GM21360 (cell line): ENCODE measurements around the gene PCBP3.

Experiments
- ATAC-seq: cut with Tn5 transposase; IDR thresholded peaks from one replicate; pipeline ENCODE4 v1.9.1; 2021; ENCODE audit warnings: mild to moderate bottlenecking, moderate library complexity; ENCODE audit not compliant: unreplicated experiment

Gene PCBP3

DNA sequence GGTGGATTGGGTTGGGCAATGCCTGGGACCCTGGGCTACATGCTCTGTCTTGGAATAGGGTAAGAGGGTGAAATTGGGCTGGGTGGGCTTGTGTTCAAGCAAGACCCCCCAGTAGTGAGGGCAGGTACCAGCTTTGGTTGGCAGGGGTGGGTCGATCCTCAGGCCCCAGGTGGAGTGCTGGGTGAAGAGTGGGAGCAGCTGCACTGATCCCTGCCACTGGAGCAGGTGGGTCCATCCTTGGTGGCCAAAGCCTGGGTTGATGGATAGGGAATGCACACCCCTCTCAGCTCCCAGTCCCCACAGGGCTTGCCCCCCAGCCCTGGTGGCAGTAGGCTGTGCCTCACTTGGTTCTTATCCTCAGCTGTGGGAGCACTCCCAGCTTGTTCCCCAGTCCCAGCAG is 135.2 kb downstream of the PCBP3 start:
- no peak for ATAC-seq

GRCh38 chr21:45779226-45779625 is 135.7 kb downstream of the PCBP3 start:
- ATAC-seq: no peak

- ATAC-seq: no peak
Measured at GRCh38 chr21:45780647-45781046, 137.1 kb downstream of the PCBP3 start.

DNA sequence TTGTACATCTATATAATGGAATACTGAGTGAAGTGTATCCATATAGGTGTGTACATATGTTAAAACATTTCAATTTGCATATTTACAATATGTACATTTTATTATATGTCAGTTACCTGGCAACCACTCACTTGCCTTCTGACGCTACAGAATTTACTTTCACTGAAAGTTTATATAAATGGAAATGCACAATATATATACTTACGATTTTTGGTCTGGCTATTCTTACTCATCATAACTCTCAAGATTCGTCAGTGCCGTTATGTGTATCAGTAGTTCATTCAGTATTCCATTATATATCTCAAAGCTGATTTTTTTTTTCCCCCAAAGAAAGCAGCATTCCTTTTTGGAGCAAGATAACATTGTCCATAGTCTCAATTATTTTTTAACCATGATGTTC is 138.2 kb downstream of the PCBP3 start:
- ATAC-seq: no peak

- no peak for ATAC-seq
Measured at GRCh38 chr21:45786660-45787059, 143.1 kb downstream of the PCBP3 start.

- no peak for ATAC-seq
Measured at GRCh38 chr21:45787371-45787770, 143.8 kb downstream of the PCBP3 start.

- no peak for ATAC-seq
Measured at GRCh38 chr21:45788198-45788597, 144.7 kb downstream of the PCBP3 start.

- no peak for ATAC-seq
Measured at GRCh38 chr21:45788637-45789506, 145.3 kb downstream of the PCBP3 start.

- ATAC-seq: no peak
Measured at GRCh38 chr21:45790427-45790826, 146.9 kb downstream of the PCBP3 start.

- ATAC-seq: no peak
Measured at GRCh38 chr21:45791562-45792418, 148.3 kb downstream of the PCBP3 start.

DNA sequence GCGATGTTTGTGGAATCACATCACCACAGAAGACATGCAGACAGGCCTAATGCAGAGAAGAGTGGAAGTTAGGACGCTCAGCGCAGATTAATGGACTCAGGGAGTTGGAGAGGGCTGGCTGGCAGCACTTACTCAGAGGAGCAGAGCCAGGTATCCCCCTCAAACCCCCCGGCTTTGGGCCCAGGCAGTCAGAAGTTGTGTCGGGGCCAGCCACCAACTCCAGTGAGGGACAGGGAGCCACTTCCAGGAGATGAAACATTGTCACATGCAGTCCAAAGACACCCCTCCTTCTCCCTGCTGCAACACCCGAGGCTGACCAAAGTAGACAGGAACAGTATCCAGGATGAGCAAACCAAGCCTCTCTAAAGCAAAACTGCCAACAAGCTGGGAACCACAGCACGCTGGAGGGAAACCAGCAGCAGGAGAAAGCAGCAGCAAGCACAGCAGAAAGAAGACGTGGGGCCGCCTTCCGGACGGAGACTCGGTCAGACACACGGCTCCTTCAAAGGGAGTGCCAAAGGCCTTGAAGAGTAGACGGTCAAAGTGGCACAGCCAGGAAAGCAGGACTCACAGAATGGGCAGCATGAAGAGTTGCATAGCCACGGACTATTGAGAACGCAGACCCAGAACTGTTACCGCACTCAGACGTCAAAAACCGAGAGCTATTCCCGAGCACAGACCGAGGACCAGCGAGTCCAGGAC is 149.3 kb downstream of the PCBP3 start:
- no peak for ATAC-seq

GRCh38 chr21:45794027-45794426 is 150.5 kb downstream of the PCBP3 start:
- no peak for ATAC-seq

DNA sequence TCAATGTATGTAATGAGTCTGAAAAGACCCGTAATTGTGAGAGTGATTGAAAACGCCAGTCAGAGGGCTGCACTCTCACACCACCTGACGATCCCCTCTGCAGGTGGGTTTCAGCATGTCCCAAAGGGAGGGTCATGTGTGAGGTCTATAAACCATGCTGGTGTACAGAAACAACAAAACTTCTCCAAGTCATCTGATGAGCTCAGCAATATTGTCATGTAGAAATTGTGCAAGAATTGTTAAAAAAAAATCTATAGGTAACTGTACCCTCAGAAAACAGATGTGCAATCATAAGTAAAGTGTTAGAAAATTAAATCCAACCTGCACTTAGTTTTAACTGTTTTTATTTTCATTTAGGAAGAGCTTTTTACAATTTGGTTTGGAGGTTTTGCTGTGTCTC is 152.5 kb downstream of the PCBP3 start:
- ATAC-seq: no peak

DNA sequence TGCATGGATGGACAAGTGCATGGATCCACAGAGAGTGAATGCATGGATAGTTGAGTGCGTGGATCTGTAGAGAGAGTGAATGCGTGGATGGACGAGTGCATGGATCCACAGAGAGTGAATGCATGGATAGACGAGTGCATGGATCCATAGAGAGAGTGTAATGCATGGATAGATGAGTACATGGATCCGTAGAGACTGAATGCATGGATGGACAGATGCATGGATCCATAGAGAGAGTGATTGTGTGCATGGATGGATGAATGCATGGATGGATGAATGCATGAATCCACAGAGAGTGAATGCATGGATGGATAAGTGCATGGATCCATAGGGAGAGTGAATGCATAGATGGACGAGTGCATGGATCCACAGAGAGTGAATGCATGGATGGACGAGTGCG is 153.8 kb downstream of the PCBP3 start:
- no peak for ATAC-seq

- no peak for ATAC-seq
Measured at GRCh38 chr21:45799765-45800338, 156.3 kb downstream of the PCBP3 start.

DNA sequence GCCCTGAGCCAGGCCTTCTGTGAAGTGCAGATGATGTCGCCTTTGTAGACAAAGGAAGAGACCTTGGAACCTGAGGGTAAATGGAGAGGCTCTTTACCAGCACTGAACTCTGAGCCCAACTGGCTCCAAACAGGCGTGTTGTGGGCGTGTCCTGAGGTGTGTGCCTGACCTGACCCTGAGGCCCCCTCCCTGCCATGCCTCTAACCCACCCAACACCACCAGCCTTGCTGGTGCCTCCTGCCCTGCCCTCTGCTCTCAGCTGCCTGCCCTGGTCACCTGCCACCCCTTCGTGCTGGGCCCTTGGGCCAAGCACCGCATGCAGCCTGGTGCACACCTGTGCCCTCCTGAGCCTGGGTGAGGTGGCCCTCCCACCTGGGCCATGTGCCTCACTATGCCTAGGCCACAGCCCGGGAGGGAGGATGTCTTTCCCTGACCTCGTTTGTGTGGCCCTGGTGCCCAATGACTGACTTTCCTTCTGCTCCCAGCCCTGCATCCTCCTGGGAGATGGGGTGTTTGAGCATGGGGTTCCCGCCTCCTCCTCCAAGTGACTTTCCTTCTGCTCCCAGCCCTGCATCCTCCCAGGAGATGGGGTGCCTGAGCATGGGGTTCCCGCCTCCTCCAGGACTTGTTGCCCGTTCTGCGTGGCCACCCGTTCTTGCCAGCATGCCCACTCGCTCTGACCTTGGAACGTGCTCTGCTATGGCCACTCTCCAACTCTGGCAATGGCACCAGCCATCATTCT is 157.0 kb downstream of the PCBP3 start:
- no peak for ATAC-seq

GRCh38 chr21:45801129-45801964 is 157.8 kb downstream of the PCBP3 start:
- ATAC-seq: no peak

DNA sequence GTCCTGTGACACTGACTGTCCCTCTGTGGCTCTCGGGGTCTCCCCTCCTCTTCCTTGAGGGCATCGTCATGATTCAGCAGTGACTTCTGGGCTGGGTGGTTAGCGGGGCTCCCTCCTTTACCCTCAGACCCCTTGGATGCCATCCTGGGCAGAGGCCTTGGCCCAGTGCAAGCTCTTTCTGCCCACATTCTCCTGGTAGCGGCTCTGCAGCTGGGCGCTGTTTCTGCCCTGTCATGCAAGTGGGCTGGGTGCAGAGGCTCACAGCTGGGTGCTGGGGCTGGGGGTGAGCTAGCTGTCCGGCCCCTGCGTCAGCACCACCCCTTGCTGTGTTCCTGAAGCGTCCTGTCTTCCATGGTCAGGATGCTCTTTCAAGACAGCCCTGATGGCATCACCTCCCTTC is 158.5 kb downstream of the PCBP3 start:
- ATAC-seq: no peak

GRCh38 chr21:45802425-45802824 is 158.9 kb downstream of the PCBP3 start:
- no peak for ATAC-seq
